HG02852 (cell line): ENCODE data around the gene FGF12.

Experiments used
- ATAC-seq: cut with Tn5 transposase; IDR thresholded peaks from one replicate; pipeline ENCODE4 v1.9.1; 2021; ENCODE audit warnings: mild to moderate bottlenecking, moderate library complexity; ENCODE audit not compliant: unreplicated experiment

FGF12 gene

DNA sequence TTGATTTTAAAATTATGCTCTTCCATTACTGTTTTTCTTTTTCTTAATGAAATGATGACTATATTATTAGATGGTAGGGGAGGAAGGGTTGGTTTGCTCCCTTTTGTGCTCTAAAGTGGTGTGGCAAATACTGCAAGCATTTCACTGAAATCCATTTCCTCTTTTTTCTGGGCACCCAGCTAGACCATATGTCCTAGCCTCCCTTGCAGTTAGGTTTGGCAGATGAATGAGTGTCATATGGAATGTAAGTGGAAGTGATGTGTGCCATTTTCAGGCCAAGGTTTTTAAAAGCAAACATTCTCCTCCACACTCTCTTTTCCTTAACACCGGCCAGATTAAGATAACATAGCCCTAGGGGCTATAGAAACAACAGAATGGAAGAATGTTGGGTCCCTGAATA, 363.0 kb downstream of the FGF12 start:
- ATAC-seq, result no peak

DNA sequence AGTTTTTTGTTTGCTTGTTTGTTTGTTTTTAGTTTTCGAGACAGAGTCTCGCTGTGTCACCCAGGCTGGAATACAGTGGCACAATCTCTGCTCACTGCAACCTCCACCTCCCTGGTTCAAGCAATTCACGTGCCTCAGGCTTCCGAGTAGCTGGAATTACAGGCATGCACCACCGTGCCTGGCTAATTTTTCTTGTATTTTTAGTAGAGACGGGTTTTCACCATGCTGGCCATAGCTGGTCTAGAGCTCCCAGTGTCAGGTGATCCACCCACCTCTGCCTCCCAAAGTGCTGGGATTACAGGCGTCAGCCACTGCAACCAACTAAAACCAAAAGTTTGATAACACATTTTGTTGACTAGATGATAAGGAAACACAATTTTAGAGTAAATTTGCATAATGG, 372.7 kb downstream of the FGF12 start:
- no peak for ATAC-seq

DNA sequence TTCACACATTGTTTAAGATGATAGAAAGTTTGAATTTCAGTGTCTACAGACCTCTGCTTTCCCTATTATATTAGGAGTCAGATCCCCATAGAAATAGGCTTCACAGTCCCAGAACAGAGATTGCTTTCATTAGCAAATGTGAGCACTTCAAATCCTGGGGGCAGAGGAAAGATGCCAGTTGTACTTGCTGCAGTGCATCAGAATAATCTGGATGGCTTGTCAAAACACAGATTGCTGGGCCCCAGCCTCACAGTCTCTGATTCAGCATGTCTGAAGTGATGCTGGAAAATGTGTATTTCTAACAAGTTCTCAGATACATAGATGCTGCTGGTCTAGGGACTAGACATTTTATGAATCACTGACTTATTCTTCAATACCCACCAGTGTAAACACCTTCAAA, 375.2 kb downstream of the FGF12 start:
- ATAC-seq, result no peak

DNA sequence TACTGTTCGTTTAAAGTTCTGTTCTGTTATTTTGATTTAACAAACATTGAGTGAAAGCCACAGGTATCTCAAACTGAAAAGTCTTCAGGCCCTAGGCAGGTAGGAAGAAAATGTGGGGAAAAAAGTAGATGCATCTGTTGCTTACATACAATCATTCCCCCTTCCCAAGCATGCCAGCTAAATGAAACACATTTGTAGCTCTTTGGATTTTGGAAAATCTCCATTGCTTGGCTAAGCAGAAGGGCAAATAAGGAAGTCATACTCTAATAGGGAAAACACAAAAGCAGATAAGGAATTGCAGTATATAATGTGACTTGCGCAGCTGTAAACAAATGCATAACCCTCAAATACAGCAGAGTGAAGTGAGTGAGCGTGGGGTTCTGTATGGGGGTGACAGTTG, 375.9 kb downstream of the FGF12 start:
- no peak for ATAC-seq

DNA sequence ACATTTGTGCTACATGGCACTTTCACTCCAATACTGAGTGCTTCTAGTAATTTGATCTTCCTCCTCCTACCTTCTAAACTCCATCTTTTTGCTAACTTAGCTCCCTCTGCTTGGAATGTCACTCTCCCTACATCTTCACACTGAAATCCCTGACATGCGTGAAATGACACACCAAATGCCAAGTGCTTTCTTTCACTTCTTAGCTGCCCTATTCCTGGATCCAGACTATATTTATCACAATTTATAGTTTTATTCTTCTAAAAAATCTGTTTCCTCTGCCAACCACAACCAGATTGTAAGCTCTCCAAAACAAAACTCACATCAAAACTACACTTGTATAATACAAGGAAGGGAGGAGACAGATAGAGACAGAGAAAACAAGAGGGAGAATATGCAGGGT, 387.3 kb downstream of the FGF12 start:
- no peak for ATAC-seq

DNA sequence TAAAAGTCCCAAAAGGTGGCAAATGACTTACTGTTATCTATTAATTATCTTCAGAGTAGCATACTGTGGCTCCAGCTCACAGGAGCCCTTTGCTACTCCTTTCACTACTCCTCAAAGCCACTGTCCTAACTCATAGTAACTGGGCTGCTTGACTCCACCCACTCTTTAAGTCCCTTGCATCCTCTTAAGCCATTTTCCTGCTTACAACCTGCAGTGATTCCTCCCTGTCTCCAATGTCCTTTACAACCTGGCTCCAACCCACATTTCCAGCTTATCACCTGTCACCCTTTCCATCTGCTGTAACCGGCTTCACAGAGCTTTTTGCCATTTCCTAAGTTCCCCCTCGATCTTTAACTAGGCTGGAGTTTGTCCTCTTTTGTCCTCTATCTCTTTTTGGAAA, 388.1 kb downstream of the FGF12 start:
- no peak for ATAC-seq

DNA sequence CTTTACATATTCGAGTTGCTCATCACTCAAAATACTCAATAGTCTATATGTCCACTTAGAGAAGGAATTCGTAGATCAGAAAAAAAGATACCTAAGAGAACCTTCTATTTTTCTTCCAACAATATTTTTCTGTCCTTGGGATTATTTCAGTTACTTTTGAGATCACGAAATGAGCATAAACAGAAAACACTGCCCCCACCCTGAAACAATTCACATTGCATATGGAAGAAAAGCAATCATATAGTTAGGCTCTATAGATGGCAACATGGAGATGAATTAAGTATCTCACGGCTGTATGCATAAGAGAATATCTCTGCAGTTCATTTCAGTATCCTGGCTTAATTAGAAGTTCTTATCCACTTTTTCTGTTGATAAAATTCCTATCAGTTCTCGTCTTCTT, 391.1 kb downstream of the FGF12 start:
- ATAC-seq, result no peak

DNA sequence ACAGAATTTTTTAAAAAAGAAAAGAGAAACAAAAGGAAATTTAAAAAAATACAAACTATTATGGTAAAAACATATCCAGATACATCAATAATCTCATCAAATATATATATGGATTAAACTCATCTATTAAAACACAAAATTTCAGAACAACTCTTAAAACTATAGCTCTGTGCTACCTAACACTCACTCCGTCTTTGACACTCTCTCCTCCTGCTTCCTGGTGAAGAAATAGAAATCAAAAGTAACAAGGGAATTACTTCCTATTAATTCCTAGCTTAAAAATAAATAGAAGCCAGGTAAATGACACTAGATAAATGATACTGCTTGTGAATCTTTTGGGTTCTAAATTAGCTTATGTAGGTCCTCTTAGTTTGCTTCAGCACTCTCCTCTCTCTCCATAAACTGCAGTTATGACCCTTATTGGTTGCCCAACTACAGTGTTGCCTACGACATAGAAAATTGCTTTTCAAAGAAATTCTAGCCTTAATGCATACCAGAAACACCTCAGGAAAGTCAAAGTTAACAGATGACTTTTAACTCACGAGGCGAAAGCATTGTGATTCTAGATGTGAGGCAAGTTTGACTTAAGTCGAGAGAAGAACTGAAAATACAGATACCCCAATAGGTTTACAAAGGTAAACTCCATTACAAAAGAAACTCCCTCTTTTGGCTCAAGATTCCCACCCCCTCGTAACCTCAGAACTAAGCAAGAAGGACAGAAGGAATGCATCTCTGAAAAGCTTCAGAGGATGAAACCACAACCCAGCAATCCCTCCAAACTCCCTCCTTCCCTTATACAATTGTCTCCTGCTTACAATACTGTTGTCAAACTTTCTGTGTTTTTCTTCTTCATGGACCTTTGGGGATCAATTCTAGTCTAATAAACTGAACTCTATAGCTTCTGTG, 394.7 kb downstream of the FGF12 start:
- no peak for ATAC-seq

DNA sequence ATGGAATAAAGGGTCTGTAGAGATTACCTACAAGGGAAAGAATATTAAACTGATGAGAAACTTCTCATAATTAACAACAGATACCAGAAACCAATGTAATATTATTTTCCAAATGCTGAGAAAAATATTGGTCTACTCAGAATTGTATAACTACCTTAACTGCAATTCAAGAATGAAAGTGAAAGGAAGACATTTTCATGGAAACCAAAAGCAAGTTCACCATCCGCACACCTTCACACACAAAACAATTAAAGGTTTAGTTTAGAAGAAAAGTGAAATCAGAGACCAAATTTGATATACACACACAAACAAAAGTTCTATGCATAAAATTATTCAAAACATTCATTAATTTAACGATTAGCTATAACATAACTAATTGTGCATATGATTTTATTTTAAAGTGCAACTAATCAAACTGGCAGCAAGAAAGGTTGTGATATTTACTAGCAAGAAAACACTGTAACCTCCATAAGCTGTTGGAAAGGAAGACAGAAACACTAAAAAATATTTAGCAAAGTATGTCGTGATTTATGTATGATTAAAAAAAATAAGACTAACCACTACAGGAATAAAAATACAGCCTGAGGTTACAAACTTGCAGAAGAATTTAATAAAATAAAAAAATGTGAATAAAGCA, 395.5 kb downstream of the FGF12 start:
- ATAC-seq, result no peak

DNA sequence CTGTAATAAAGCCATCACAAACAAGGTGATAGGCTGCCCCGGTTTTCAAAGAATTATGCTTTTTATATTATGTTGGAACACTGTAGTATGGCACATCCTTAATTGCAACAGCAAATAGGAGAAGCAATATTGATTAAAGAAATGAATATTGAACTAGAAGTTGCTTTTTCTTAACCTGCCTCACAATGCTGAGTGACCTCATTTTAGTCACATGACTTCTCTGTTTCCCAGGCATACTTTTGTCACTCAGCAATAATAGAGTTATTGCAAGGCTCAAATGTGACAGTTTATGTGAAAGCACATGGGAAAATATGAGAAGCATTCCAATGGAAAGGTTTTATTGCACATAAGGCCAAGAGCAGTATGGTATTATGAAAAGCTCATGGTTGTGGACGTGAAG, 400.7 kb downstream of the FGF12 start:
- no peak for ATAC-seq

DNA sequence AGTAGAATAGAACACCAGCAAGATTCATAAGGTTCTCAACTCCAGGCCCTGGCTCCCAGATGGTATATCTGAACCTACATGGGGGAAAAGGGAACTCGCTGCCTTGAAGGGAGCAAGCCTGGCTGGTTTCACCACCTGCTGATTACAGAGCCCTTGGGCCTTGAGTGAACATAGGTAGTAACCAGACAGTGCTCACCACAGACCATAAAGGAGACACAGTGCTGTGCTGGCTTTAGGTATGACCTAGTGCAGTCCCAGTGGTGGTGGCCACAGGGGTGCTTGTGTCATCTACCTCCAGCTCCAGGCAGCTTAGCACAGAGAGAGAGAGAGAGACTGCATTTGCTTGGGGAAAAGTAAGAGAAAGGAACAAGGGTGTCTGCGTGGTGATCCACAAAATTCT, 409.8 kb downstream of the FGF12 start:
- no peak for ATAC-seq

DNA sequence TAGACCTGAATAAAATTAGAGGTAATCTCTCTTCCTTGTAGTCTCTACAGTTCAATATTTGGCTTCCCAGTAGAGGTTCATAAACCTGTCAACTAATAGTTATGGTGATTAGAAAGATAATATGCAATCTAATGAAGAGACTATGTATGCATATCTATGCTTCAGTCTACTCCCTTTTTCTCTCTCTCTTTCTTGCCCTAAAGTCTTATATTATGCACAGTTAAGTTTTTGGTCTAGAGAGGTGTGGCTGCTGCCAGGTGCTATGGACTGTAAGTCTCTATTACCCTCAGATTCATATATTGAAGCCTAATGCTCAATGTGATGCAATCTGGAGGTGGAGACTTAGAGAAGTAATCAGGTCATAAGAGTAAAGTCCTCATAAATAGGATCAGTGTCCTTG, 413.7 kb downstream of the FGF12 start:
- no peak for ATAC-seq

DNA sequence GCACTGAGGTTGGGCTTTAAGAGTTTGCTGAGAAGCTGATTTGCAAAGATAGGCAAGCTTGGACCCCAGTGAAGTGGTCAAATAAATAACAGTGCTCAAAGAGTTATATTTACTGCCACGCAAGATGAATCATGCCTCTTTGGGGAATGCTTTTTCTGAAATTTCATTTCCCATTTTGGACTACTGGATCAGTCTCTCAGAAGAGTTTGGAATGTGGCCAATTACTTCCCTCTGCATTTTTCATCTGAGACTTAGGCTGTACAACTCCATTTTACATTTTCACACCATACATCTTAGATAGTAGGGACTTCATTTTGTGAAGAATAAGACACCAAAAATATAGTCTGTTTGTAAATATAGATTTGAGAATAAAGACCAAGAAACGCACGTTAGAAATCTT, 419.7 kb downstream of the FGF12 start:
- ATAC-seq, result no peak

DNA sequence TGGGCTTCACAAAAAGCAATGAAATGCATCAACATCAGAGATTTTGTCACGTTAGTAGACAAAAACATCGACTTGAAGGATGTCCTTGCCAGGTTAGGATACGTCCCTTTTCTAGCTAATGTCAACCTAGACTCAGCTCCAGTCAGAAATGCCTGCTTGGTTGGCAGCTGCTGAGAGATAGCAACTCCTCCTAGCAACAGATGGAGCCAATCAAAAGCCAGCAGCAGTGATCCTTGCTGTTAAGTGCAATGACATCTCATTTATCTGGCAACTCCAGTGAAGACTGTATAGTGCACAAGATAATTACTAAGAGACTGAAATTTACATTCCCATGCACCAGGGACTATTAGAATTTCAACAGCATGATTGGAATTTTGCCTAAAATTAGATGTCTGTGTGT, 424.1 kb downstream of the FGF12 start:
- no peak for ATAC-seq

DNA sequence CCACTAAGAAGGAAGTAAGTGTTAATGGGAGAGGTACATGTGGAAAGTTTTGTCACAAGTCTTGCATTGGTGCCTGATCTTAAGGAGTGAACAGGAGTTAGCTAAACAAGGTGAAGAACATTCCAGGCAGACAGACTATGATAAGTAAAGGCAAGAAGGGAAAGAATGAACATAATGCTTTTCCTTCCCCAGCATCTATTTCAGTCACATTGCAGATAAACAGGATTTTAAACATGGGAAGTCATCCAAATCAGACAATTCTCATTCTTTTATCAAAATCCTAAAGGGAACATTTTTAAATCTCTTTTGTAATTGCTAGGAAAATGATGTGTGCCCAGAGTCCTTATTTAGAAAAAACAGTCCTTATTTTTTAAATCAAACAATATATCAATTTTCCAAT, 424.6 kb downstream of the FGF12 start:
- ATAC-seq, result no peak

DNA sequence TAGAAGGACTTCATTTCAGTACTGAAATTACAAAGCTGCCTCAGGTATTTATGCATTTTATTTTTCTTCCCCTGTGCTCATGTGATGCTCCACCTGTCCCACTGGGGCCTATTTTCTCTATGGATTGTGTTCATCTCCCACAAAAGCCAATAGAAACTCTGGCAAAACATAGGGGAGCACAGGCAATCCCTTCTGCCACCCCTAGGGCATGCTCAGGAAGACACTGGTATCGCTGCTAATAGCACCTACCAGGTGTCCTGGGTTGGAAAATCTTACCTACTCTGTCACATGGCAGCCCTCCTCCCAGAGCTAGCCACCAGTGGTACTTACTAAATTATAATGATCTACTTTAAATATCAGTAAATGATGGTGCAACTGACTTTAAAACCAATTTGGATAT, 427.4 kb downstream of the FGF12 start:
- ATAC-seq, result no peak

DNA sequence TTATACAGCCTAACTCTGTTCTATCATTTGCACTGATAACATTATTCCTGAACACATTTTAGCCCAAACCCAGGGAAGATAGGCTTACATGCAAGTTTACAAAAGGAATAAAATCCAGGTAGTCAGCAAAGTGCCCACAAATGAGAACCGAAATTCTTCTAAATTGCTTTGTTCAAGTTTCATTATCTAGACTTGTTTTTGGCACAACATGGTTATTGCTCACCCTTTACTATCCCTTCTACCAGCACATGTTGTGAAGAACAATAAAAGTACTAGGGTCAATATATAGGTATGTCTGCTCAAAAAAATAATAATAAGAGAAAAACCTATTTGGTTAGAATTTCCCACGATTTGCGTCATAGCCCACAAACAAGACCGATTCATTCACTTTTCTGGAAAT, 430.5 kb downstream of the FGF12 start:
- no peak for ATAC-seq

DNA sequence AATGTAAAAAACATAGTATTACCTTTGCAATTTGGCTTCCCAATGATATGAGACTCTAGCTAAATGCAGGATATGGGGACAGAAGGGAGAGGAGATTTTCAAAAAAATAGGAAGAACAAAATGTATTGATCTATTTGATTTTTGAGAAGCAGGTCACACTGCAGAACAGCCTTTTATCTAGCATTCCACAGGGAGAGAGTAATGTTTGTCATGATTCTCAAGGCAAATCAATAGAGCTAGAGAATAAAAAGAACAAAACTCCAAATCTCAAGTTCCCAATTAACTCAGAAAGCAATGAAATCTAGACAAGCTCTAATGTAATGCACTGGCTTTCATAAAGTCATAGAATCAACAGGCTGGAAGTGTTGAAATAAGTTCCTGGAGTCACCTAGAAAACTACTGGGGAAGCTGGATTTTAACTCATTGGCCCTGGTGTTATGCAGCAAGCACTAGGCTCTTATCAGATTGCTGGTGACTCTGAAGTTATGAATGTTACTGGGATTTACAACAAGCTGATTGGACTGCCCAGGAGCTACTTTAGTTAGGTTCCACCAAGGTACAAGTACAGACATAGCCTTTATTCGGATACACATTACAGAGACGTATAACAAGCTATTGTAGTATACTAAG, 442.8 kb downstream of the FGF12 start:
- no peak for ATAC-seq

DNA sequence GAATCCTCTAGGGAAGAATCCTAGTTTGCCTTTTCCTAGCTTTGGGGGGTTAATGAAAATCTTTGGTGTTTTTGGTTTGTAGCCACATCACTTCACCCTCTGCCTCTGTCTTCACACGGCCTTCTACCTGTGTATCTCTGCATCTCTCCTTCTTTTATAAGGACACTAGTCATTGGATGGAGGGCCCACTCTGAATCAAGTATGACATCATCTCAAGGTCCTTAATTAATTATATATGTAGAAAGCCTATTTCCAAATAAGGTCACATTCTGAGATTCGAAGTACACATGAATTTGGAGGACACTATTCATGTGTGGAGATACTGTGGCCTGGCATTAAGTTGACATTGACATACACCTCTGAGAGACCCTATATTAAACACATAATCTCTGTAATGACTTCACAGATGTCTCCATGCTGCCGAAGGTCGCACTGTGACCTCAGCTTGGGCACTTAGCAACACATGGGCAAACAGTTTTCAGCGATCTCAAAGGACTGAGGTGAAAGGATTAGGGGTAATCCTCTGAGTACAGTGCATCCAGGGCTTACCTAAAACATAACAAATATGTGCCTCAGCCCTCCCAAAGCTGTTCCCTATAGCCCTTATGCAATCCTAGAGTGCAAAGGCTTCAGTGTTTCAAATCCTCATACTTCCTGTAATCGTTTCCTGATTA, 446.0 kb downstream of the FGF12 start:
- ATAC-seq, result no peak

DNA sequence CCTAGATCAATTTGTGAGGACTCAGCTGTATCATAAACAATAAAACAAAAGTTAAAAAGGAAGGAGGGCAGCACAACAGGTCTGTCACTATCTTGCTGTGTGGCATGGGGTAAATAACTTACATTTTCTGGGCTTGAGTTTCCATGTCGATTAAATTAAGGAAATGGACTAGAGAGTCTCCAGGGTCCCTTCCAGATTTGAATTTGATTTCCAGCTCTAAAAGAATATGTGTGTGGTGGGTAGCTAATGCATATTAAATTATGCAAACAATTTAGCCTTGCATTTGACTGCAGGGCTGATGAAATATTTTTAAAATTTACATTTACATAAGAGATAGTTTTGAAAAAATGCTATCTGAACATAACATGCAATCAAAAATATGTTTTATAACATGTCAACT, 447.7 kb downstream of the FGF12 start:
- ATAC-seq, result no peak

DNA sequence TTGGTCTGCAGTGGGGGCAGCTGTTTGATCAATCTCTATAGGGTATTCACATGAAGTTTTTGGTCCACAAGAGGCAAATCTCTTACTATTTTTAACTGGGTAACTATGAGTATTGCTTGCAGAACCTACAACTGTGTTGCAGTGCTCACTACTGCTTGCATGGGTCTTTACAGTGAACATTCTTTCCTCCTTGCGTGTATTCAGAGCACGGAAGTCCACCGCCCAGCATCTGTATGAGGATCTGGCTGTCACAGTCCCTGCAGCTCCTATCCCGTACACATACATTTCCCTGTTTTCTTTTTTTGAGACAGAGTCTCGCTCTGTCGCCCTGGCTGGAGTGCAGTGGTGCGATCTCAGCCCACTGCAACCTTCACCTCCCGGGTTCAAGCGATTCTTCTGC, 449.9 kb downstream of the FGF12 start:
- no peak for ATAC-seq
